NCI-H748 (cell line): ENCODE measurements around the gene ARL14EP.
A peak's percentile ranks its signal among the peaks of the same experiment; 100 is the strongest.

ENCODE experiments used
- DNase-seq: peaks from one replicate; lab custom pipeline; 2025; ENCODE audit not compliant: unreplicated experiment; lab: John Stamatoyannopoulos, UW

The ARL14EP gene

DNA sequence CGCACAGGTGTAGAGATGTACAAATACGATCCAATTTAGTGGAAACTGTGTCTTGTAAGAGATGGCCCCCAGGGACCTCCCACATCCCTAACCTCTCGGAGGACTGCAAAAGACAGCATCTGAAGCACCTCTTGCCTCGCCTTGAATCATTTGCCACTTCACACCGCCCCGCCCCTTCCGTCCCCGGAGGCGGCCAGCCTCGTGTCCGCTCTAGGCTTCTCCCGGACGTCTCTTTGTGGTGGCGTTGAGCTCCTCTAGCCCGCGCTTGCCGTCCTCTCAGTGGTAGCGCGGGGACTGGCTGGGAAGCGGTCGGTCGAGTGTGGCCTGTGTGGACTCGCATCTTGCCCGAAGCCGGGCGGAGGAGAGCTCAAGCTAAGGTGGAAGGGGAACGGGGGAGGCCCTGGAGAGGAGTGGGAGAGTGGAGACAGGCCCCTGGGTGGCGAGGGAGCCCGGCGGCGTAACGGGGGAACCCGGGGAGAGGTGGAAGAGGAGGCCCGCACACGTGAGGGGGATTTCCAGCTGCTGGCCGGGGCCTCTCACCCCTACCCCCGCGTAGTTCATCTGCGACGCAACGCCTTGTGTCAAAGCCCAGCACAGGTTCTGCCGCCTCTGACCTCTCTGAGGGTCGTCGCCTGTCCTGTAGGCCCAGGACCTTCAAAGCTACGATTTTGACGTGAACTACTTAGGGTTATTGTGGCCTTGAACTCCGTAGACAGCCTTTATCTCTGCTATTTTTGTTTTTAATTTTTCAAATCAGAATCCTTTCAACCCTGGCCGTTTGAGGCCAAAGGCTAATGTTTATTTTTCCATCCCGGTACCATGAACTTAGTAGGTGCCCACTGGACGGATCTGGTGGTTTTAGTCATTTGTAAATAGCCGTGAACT lies at the start of gene ARL14EP:
ARL14EP (plus strand) TSS at position 279 of the 885 bp plus-strand sequence. CDS start 7,845 bp downstream, outside the sequence.
- peak; percentile 98 for DNase-seq

DNA sequence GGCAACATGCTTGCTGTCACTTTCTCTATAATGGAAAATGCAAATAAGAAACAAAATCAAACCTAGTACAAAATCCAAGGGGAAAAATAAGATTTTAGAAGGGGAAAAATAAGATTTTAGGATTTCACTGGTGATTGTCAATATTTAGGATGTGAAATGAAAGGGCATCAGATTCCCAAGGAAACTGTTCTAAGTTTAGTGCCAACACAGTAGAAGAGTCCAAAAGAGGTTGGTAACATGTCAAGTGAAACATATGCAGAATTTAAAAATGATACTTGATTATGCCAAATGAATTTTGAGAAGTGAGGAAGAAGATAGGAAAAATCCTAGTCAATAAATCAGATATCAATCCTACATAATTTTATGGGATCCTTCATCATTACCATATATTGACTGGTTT lies 45.7 kb upstream of the ARL14EP start:
- no peak for DNase-seq

DNA sequence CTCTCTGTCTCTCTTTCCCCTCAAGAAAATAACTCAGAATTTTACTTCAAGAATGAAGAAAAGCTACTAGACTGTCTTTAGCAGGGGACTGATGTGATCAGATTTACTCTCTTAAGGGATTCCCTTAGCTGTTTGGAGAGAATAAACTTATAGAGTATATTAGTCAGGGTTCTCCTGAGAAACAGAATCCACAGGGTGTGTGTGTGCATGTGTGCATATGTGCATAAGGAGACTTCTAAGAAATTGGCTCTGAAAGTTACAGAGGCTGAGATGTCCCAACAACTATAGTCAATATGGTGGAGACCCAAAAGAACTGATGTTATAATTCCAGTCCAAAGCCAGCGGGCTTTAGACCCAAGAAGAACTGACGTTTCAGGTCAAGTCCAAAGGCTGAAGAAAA lies 43.1 kb upstream of the ARL14EP start:
- DNase-seq, result no peak

DNA sequence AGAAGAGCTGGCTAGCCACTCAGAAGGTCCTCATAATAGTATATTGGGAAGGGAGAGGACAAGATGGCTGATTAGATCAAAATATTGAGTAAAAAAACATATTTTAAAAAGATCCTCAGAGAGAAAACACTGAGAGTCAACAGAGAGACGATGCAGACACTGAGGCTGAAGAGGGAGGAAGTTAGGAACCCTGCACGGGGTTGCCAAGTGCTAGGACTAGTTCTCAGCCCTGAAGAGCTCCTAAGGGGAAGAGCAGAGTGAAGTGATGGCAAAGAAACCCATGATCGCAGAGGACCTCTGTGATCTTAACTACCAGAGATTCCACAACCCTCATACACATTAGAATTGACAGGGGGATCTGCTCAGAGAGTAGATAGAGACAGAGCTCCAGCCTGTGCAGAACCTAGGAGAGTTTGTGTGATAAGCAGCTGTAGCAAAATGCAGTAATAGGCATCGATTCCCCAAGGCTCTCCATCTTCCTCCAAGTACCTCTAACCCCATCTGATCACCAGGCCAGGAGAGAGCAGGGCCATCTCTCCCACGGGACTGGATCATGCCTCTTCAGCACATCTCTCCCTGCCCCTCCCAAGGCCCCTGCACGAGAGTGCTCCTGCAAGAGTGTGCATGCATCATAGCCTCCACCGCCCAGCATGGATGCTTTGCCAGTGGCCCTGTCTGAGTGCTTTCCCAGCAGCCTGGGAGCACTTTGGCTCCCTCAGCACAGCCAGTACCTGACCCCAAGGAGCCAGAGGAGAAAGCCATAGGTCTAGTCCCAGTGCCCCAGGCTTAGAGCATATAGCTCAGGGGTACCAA lies 41.2 kb upstream of the ARL14EP start:
- no peak for DNase-seq

DNA sequence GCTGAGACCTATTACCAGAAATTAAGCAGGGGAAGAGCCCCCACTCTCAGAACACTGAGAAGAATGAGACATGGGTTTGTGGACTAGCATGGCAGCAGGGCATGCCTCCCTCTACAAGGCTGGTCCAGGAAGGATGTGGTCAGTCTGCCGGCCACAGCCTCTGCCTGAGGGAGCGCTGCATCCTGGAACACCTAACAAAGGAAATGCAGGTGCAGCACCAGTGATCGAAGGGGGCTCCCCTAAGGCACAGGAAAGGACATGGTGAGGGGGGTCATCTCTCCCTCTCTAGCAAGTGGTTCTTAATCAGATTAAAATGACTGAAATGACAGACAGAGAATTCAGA lies 40.6 kb upstream of the ARL14EP start:
- DNase-seq, result no peak

DNA sequence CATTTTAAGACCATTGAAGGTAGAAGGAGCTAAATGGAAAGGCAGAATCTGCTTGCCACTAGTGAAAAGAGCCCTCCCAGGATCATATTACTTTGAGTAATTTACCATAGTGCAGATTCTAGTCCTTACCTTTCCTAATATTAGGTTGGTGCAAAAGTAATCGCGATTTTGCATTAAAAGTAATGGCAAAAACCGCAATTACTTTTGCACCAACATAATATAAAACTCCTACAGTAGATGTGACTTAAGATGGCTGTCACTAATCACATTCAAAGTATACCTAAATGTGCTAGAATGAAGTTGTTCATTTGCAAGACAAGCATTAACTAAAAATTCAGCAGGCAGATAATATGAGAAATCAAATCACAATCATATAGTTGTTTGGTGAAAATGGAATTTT lies 38.1 kb upstream of the ARL14EP start:
- no peak for DNase-seq

DNA sequence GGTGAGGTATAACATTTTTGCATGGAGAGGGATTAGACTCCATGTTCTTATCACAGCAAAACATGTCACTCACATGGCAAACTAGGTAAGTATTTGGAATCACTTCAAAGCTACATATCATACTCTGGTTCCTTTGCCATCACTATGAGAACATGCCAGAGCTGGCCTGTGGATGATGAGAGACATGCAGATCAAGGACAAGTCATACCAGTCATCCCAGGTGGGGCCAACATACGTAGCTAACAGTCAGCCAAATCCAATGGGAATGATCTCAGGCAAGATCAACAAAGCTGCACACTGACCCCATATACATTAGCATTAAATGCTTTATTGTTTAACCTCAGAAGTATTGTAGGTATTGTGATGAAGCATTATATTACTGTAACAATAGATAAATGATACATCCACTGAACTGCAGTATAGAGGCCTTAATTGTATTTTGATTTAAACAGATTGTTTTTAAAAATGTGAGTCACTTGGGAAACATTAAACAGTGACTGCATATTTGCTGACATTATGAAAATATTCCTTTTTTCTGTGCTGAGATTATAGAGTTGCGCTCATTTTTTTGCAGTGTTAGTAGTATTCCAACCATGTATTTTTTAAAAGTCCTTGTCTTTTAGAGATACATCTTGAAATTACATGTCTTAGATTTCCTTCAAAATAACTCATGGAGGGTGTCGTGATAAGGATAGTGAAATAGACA lies 37.3 kb upstream of the ARL14EP start:
- DNase-seq, result no peak

DNA sequence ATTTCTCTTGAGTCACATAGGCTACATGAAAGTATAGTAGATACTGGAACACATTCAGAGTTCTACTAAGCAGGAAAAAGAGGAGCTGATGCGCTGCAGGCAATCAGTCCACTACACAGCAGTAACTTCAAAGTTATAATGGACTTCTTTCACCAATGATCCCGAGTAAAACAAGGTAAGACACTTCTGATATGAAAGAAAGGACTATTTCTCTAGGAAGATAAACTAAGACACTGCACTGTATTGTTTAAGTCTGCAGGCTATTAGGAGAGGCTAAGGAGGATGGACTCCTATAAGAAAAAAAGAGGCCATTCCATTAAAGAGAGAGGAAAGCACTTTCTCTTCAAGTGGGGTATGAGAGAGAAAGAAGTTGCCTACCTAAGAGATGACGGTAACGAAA lies 31.6 kb upstream of the ARL14EP start:
- no peak for DNase-seq

DNA sequence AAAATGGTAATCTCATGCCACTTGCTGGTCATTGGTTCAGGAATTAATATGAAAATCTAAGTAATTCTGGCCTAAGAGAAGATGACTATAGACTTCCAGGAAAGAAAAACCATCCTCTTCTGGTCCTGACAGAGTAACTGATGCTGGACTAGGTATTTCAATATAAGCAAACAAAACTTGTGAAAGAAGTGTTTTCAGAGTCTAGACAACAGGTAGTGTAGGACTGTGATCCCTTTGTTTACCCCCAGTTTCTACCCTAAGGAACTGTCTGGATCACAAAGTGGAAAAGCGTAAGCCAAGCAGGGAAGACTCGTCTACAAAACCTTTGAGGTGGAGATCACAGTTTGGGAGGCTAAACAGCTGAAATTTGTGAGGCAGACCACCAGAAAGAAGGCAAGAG lies 30.4 kb upstream of the ARL14EP start:
- no peak for DNase-seq

DNA sequence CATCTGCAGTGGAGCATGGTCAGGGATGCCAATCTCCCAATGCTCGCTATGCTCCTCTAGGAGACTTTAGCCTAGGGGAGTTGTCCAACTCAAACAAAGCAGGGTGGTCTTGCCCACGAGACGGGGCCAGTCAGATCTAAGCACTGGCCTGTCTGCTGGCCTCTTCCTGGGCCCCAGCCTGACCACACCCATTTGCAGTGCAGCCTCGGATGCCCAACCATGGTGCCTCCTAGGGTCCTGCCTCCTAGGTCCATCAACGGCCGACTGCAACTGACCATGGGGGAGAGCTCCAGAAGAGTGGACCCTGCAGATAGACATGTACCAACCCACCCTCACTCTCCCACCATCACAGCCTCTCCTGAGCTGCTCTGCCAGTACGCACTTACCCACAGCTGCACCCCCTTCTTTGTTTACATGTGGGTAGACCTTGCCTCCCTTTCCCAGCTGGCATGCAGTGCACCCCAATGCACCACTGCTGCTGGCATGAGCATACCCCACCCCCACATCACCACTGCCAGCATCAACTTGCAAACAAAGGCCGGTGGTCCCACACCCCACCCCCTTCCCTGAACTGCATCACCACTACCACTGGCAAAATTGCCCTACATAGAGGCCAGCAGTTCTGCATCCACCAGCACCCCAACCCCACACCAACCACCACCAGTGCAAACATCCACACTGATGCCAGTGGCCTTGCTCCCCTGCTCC lies 27.6 kb upstream of the ARL14EP start:
- DNase-seq, result no peak

DNA sequence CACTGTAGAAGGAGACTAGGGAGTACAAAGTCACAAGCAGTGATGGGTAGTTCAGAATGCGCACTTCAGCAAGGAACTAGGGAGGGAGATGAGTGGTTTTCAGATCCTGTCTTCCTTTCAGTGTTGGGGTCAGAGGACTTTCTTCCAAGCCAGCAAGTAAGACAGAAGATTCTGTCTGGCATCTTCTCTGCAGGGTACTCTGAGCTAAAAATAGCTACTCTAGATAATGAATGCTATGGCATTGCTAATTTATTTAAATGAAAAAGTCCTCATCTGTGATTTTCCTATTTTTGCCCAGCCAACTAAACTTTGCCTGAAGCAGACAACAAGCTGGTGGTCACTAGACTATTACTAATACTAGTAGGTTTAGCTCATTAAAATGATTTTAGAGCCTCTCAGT lies 18.3 kb upstream of the ARL14EP start:
- no peak for DNase-seq

DNA sequence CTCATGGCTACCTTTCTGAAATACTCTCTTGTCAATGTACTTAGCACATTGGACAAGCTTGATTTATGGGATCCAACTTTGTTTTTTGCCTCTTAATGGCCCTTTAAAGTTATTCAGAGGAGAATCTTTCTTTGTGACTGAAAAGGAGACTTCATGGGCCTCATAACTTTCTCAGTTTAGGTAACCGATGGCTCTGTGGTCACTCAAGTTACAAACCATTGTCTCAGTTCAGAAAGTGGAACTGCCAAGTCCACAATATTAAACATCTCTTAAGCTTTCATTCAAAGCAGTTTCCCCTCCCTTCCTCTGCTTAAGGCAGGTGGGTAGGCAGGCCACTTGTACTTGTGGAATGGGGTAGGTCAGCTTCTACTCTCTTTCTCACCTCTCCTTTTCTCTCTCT lies 12.3 kb upstream of the ARL14EP start:
- no peak for DNase-seq

DNA sequence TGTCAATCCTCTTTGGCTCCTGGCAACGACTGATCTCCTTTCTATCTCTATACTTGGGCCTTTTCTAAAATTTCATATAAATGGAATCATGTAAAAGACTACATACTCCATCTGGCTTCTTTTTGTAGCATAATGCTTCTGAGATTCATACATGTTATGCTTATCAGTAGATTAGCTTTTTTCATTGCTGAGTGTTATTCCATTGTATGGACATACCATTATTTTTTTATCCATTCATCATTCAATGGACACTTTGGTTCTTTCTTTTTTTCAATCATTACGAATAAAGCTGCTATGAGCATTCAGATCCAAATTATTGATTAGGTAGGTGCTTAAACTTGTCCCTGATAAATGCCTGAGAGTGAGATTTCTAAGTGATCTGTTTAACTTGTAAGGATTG lies 11.7 kb upstream of the ARL14EP start:
- no peak for DNase-seq

DNA sequence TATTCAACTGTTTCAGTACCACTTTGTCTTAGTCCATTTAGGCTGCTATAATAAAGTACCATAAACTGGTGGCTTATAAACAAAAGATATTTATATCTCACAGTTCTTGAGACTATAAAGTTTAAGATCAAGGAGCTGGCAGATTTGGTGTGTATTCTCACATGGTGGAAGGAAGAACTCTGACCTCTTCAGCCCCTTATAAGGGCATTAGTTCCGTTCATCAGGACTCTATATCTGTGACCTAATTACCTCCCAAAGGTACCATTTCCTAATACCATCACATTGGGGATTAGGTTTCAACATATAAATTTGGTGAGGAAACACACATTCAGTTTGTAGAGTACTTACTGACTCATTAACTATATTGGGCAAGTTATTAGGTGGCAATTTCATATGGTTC lies 10.7 kb upstream of the ARL14EP start:
- no peak for DNase-seq

DNA sequence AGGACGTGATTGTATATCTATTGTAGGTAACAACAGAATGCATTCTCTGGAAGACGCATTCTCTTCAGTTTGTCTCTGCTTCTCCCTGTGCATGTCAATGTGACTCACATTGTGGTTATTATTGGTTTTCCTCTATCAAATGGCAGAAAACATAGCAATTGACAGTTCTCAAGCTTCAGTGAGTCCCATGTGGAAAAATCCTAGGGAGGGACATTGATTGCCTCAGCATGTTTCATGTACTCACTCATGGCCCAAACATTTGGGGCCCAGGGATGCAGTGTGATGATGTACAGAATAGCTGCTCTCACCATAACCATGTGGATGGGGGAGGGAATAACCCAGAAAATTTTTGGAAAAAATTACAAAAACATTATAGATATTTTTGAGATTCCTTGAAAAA lies 9.3 kb upstream of the ARL14EP start:
- no peak for DNase-seq

DNA sequence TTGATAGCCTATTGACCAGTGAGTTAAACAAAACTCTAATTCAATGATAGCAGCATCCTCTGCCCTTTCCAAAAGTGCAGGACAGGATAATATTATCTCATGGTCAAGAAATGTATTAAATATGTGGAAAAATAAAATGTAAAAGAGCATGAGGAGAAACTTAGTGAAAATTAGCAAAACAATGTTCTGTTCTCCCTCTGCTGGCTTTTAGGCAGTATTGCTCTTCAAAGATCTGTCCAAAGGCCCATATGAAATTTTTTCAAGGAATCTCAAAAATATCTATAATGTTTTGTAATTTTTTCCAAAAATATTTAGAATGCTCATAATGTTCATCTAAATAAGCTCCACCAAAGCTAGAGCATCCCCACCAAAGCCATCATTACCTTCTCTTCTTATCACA lies 8.3 kb upstream of the ARL14EP start:
- DNase-seq, result no peak

DNA sequence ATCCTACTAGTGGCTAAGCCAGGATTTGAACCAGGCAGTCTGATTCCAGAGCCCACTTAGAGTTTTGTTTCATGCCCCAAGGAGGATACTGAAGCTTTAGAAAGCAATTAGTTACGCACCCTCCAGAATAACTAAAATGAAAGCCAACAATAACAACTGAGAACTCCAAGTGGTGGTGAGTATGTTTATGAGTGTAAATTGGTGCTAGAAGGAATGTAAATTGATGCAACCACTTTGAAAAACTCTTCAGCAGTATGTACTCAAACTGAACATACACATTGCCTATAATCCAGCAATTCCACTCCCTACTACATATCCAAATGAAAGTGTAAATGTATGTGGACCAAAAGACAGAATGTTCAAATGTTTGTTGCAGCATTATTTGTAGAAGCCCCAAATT lies 6.7 kb upstream of the ARL14EP start:
- DNase-seq, result no peak

DNA sequence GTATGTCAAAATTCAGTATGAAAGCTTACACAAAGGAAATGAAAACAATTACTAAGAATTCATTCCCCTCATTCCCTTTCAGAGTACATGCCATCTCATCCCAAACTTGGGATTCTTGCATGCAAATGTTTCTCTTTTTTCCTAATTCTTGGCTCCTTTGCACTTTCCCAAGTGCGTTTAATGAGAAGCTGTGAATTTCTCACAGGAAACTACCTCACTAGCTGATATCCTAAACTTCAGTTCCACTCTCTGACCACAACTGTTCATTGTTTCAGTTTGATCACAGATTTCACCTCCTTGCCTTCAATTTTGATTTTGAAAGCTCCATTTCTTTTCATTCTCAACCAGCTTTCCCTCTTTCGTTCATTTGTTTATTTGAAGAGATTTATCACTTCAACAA lies 5.9 kb upstream of the ARL14EP start:
- DNase-seq, result no peak

DNA sequence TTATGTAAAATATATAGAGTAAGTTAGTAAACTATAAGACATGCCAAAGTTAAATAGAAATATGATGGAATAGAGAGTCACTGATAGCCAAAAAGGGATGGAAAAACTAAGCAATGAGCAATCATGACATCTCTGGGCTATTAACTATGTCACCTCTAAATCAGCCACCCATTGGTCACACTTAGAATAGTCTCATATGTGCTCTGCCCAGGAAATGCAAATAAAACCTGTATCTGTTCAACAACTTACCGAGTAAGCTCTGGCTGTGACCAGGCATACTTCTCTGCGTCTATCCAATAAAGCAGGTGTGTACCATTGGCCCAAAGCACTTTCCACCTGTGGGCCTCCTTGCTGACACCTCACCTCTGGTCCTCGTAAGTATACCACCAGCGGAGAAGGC lies 1.6 kb upstream of the ARL14EP start:
- DNase-seq, result no peak

DNA sequence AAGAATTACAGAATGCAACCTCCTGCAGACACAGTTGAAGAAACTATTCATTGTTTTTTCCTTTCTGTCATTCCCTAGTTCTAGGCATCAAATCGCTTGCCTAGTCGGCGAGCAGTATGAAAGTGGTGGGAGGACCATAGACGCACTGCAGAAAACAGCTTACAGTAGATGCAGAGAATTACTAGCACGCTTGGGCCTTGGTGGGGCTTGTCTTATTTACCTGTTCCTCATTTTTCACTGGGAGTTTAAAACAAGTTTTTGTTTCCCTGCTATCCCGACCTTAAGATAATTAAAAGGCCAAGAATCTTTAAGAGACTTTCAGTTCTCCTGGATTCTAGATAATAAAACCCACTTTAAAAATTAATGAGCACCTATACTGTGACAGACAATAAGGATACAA lies 713 bp upstream of the ARL14EP start:
- DNase-seq, result no peak

DNA sequence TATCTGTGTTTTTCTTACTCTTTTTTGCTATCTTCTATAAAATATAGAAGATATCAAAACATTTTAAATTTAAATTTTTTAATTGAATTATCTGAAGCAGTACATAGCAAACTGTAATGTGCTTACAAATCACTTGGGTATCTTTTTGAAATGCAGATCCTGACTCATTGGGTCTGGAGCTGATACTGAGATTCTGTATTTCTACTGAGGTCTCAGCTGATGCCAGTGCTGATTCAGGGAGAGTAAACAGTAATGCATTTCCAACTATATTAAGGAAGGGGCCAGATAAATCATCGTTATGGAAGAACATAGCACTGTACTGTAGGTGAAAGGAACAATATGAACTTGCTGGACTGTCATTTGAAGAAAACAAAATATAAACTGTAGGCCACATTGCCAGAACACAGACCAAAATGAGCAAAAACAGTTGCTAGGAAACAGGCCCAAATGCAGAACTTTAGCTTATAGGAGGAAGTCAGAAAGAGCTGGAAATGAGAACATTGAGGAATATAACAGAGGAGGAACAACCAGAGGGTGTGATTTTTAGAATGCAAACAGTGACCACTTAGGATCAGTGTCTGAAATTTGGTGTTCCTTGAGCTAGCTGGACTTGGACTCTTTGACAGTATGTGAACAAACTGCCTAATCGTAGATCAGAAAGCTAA lies 3.3 kb downstream of the ARL14EP start:
- DNase-seq, result no peak
